ENCODE results near the gene ADAMTS9. TPM values are rescaled to one million over a fixed set of nuclear protein-coding genes. Genes with fewer than 3 reads are reported as not detected.
A peak's percentile ranks its signal among the peaks of the same experiment; 100 is the strongest.

ADAMTS9 gene
- total and polyA plus RNA-seq, 2 of the 13 experiments (the other 11 are each of a cell fraction or from before 2014, with no cell fraction given), result 0.02 to 0.09 TPM

GRCh38 chr3:64501298-64501906 lies 186.4 kb downstream of the ADAMTS9 start (continued):
- TF ChIP-seq ZNF883 (CRISPR knock-in tag; IDR thresholded peaks at IDR 0.05; ENCODE audit: not compliant biosample characterization) (no peak), ONECUT2 (CRISPR knock-in tag; IDR thresholded peaks at IDR 0.05) (peak; percentile 63), MEF2D (CRISPR knock-in tag; IDR thresholded peaks at IDR 0.05) (peak; percentile 94), NFATC3 (CRISPR knock-in tag; IDR thresholded peaks at IDR 0.05) (no peak), ZNF282 (IDR thresholded peaks at IDR 0.05; ENCODE audit: partially characterized antibody) (no peak), STAG1 (CRISPR knock-in tag; IDR thresholded peaks at IDR 0.05) (0 out of 2 replicates have a peak, but pooled peaks have one; percentile 5), ZBTB42 (CRISPR knock-in tag; IDR thresholded peaks at IDR 0.05) (no peak), ARHGAP35 (CRISPR knock-in tag; IDR thresholded peaks at IDR 0.05; ENCODE audit: borderline replicate concordance) (no peak), EZH2 (conservative IDR thresholded peaks at IDR 0.05; ENCODE audit: low read depth, low read length) (no peak), YEATS4 (CRISPR knock-in tag; IDR thresholded peaks at IDR 0.05; ENCODE audit: borderline replicate concordance) (no peak), RFX3 (CRISPR knock-in tag; IDR thresholded peaks at IDR 0.05) (no peak), ZNF644 (CRISPR knock-in tag; IDR thresholded peaks at IDR 0.05; ENCODE audit: low read depth) (peak; percentile 41), ZNF878 (CRISPR knock-in tag; IDR thresholded peaks at IDR 0.05) (peak; percentile 80; the same call in 1 of the 2 replicates), KMT2B (CRISPR knock-in tag; IDR thresholded peaks at IDR 0.05) (no peak), ZNF792 (CRISPR knock-in tag; IDR thresholded peaks at IDR 0.05) (no peak), KDM4B (CRISPR knock-in tag; IDR thresholded peaks at IDR 0.05) (no peak), AKAP8 (CRISPR knock-in tag; IDR thresholded peaks at IDR 0.05) (no peak), THRA (CRISPR knock-in tag; IDR thresholded peaks at IDR 0.05; ENCODE audit: borderline replicate concordance) (peak; percentile 79; the same call in 1 of the 2 replicates), ZNF260 (CRISPR knock-in tag; IDR thresholded peaks at IDR 0.05; ENCODE audit: borderline replicate concordance, low read depth) (no peak), MYC (CRISPR knock-in tag; IDR thresholded peaks at IDR 0.05; ENCODE audit: borderline replicate concordance) (no peak), ARNTL (CRISPR knock-in tag; IDR thresholded peaks at IDR 0.05) (peak; percentile 56), ZNF180 (CRISPR knock-in tag; IDR thresholded peaks at IDR 0.05; ENCODE audit: borderline replicate concordance, low read depth) (no peak), SIX1 (CRISPR knock-in tag; IDR thresholded peaks at IDR 0.05; ENCODE audit: borderline replicate concordance) (peak; percentile 95)
- TF ChIP-seq, protein P1, sequence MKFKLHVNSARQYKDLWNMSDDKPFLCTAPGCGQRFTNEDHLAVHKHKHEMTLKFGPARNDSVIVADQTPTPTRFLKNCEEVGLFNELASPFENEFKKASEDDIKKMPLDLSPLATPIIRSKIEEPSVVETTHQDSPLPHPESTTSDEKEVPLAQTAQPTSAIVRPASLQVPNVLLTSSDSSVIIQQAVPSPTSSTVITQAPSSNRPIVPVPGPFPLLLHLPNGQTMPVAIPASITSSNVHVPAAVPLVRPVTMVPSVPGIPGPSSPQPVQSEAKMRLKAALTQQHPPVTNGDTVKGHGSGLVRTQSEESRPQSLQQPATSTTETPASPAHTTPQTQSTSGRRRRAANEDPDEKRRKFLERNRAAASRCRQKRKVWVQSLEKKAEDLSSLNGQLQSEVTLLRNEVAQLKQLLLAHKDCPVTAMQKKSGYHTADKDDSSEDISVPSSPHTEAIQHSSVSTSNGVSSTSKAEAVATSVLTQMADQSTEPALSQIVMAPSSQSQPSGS (CRISPR knock-in tag; IDR thresholded peaks at IDR 0.05), result peak; percentile 63; the same call in 1 of the 2 replicates
- TF ChIP-seq, protein P2, sequence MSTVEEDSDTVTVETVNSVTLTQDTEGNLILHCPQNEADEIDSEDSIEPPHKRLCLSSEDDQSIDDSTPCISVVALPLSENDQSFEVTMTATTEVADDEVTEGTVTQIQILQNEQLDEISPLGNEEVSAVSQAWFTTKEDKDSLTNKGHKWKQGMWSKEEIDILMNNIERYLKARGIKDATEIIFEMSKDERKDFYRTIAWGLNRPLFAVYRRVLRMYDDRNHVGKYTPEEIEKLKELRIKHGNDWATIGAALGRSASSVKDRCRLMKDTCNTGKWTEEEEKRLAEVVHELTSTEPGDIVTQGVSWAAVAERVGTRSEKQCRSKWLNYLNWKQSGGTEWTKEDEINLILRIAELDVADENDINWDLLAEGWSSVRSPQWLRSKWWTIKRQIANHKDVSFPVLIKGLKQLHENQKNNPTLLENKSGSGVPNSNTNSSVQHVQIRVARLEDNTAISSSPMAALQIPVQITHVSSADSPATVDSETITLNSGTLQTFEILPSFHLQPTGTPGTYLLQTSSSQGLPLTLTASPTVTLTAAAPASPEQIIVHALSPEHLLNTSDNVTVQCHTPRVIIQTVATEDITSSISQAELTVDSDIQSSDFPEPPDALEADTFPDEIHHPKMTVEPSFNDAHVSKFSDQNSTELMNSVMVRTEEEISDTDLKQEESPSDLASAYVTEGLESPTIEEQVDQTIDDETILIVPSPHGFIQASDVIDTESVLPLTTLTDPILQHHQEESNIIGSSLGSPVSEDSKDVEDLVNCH (CRISPR knock-in tag; IDR thresholded peaks at IDR 0.05), result no peak
- TF ChIP-seq, protein P3, sequence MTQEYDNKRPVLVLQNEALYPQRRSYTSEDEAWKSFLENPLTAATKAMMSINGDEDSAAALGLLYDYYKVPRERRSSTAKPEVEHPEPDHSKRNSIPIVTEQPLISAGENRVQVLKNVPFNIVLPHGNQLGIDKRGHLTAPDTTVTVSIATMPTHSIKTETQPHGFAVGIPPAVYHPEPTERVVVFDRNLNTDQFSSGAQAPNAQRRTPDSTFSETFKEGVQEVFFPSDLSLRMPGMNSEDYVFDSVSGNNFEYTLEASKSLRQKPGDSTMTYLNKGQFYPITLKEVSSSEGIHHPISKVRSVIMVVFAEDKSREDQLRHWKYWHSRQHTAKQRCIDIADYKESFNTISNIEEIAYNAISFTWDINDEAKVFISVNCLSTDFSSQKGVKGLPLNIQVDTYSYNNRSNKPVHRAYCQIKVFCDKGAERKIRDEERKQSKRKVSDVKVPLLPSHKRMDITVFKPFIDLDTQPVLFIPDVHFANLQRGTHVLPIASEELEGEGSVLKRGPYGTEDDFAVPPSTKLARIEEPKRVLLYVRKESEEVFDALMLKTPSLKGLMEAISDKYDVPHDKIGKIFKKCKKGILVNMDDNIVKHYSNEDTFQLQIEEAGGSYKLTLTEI (CRISPR knock-in tag; conservative IDR thresholded peaks at IDR 0.05), result no peak
